ENCODE data around the gene LPP.
"Not testable (repeated sequence)": the region's sequence is repeated elsewhere in the genome, so short reads cannot be mapped to it uniquely, and the experiment has no call there.

The LPP gene

GRCh38 chr3:188578576-188579363 lies 424.8 kb downstream of the LPP start:
- DNase-seq, result no peak

- no peak for DNase-seq
Observed at GRCh38 chr3:188580223-188580622, 426.3 kb downstream of the LPP start.

- no peak for DNase-seq
Observed at GRCh38 chr3:188580659-188581058, 426.7 kb downstream of the LPP start.

GRCh38 chr3:188581365-188581764 lies 427.4 kb downstream of the LPP start:
- DNase-seq, result no peak

- no peak for DNase-seq
Observed at GRCh38 chr3:188581792-188582191, 427.8 kb downstream of the LPP start.

GRCh38 chr3:188583341-188584161 lies 429.6 kb downstream of the LPP start:
- no peak for DNase-seq

- no peak for DNase-seq
Observed at GRCh38 chr3:188584162-188584529, 430.2 kb downstream of the LPP start.

GRCh38 chr3:188584958-188585689 lies 431.2 kb downstream of the LPP start:
- no peak for DNase-seq

- no peak for DNase-seq
Observed at GRCh38 chr3:188589071-188589470, 435.1 kb downstream of the LPP start.

- DNase-seq, result no peak
Observed at GRCh38 chr3:188589771-188590170, 435.8 kb downstream of the LPP start.

GRCh38 chr3:188590557-188590956 lies 436.6 kb downstream of the LPP start:
- no peak for DNase-seq

GRCh38 chr3:188594139-188594538 lies 440.2 kb downstream of the LPP start:
- no peak for DNase-seq

GRCh38 chr3:188595890-188596376 lies 442.0 kb downstream of the LPP start:
- no peak for DNase-seq

GRCh38 chr3:188598894-188599293 lies 444.9 kb downstream of the LPP start:
- no peak for DNase-seq

GRCh38 chr3:188602111-188602510 lies 448.2 kb downstream of the LPP start:
- DNase-seq, result no peak

GRCh38 chr3:188602620-188603019 lies 448.7 kb downstream of the LPP start:
- no peak for DNase-seq

GRCh38 chr3:188604651-188605050 lies 450.7 kb downstream of the LPP start:
- DNase-seq, result no peak

- no peak for DNase-seq
Observed at GRCh38 chr3:188605231-188605630, 451.3 kb downstream of the LPP start.

- no peak for DNase-seq
Observed at GRCh38 chr3:188605905-188606304, 451.9 kb downstream of the LPP start.

GRCh38 chr3:188607805-188608315 lies 453.9 kb downstream of the LPP start:
- no peak for DNase-seq

- no peak for DNase-seq
Observed at GRCh38 chr3:188608401-188608800, 454.4 kb downstream of the LPP start.

GRCh38 chr3:188613721-188614120 lies 459.8 kb downstream of the LPP start:
- not testable (repeated sequence) for DNase-seq

- DNase-seq, result no peak
Observed at GRCh38 chr3:188617270-188617669, 463.3 kb downstream of the LPP start.

All from NCI-H2081 (cell line).